IPS DF 6.9 (cell line): ENCODE data around the gene ADGRL3.

ENCODE experiments used
- DNase-seq: peaks from one replicate; pipeline ENCODE4 v3.0.0-alpha.2; 2013; ENCODE audit warnings: low read depth, low spot score
- H3K27ac ChIP-seq: one replicate; pipeline ENCODE4 v1.5.1; 2013; ENCODE audit warnings: low read length, control low read depth
- H3K27me3 ChIP-seq: 2 replicates; pipeline ENCODE4 v1.6.1; 2013; ENCODE audit warnings: mild to moderate bottlenecking, low read length; ENCODE audit not compliant: control insufficient read depth, insufficient read depth
- H3K36me3 ChIP-seq: 2 replicates; pipeline ENCODE4 v1.6.1; 2013; ENCODE audit warnings: low read length; ENCODE audit not compliant: control insufficient read depth, insufficient read depth
- H3K4me1 ChIP-seq: 2 replicates; pipeline ENCODE4 v1.6.1; 2013; ENCODE audit warnings: low read length; ENCODE audit not compliant: control insufficient read depth, insufficient read depth
- H3K4me3 ChIP-seq: 2 replicates; pipeline ENCODE4 v1.5.1; 2013; ENCODE audit warnings: mild to moderate bottlenecking, low read length
- H3K9me3 ChIP-seq: 2 replicates; pipeline ENCODE4 v1.6.1; 2013; ENCODE audit warnings: low read length, inconsistent platforms; ENCODE audit not compliant: control insufficient read depth, insufficient read depth
- WGBS: extraction: QIAGEN DNeasy Blood & Tissue Kit; methylation state at CpG from one replicate; pipeline ENCODE4 v1.1.7; 2013; ENCODE audit warnings: mixed read lengths, missing lambda C conversion rate; ENCODE audit not compliant: insufficient read length, insufficient coverage; 5-methylcytosine and 5-hydroxymethylcytosine counted together

Gene ADGRL3

DNA sequence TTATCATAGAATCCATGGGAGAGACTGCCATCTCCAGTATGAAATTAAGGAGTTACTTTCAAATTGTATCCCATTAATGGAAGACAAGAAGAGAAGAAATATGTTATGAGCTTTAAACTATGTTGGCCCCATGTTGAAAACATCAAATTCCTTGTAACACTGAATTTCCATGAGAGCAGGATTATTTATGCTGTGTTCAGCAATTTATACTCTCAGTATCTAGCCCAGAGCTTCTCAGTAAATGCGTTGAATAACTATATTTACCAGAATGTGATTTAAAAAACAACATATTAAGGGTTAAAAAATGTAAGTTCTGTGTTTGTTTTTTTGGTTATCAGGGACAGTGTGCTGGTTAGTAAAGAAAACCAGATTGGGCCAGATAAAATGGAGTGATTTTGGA, 74.2 kb downstream of the ADGRL3 start:
- no peak for DNase-seq
- WGBS = no CpG with 5 or more reads among the region's 1 CpG
- no peaks in the 10 kb centered on the region; the same call in 1 of the 2 replicates for H3K4me1 ChIP-seq
- H3K9me3 ChIP-seq = no peaks in the 10 kb centered on the region
- H3K27me3 ChIP-seq = no peaks in the 10 kb centered on the region
- no peaks in the 10 kb centered on the region for H3K36me3 ChIP-seq
- no peak overlapping the region for H3K27ac ChIP-seq
- no peak overlapping the region for H3K4me3 ChIP-seq

DNA sequence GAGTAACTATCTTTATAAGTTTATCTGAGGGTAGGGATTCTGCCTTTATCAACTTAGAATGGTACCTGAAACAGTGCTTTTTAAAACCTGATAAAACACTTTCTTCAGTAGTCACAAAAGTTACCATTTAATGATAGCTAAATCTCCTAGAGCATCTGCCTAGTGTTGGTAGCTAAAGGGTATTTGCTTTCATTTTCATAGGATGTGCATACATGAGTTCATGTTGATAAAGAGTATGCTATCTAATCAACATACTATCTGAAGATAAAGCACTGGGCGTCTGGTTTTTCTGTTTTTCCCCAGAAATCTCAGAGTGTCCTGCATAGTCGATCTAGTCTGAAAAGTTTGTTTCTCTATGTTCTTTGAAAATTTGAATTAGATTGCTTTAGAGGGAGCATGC, 75.1 kb downstream of the ADGRL3 start:
- H3K36me3 ChIP-seq = no peaks in the 10 kb centered on the region
- no peak for DNase-seq
- no CpG with 5 or more reads among the region's 2 CpGs for WGBS
- no peaks in the 10 kb centered on the region; the same call in 1 of the 2 replicates for H3K4me1 ChIP-seq
- no peaks in the 10 kb centered on the region for H3K9me3 ChIP-seq
- no peak overlapping the region for H3K4me3 ChIP-seq
- no peak overlapping the region for H3K27ac ChIP-seq
- no peaks in the 10 kb centered on the region for H3K27me3 ChIP-seq

DNA sequence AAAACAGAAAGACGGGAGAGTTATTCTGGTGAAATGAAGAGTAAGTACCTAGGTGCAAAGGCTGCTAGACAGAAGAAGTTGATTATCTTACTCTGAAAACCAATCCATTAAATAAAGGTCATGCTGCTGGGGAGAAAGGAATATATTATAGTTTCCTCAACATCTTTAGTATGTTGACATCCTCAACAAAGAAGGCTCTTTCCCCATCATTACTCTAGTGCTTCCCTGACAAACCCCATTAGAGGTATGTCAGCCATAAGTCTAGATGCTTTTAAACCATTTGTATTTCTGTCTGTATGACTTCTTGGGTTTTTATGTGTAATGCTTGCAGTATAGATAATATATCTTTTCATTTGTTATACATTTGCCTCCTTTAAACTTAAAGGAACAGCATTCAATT, 75.9 kb downstream of the ADGRL3 start:
- Histone ChIP-seq H3K27ac (no peak overlapping the region), H3K4me1 (no peaks in the 10 kb centered on the region; the same call in 1 of the 2 replicates), H3K36me3 (no peaks in the 10 kb centered on the region), H3K27me3 (no peaks in the 10 kb centered on the region), H3K4me3 (no peak overlapping the region), H3K9me3 (no peaks in the 10 kb centered on the region)
- DNase-seq = no peak
- WGBS = no CpG with 5 or more reads among the region's 1 CpG

DNA sequence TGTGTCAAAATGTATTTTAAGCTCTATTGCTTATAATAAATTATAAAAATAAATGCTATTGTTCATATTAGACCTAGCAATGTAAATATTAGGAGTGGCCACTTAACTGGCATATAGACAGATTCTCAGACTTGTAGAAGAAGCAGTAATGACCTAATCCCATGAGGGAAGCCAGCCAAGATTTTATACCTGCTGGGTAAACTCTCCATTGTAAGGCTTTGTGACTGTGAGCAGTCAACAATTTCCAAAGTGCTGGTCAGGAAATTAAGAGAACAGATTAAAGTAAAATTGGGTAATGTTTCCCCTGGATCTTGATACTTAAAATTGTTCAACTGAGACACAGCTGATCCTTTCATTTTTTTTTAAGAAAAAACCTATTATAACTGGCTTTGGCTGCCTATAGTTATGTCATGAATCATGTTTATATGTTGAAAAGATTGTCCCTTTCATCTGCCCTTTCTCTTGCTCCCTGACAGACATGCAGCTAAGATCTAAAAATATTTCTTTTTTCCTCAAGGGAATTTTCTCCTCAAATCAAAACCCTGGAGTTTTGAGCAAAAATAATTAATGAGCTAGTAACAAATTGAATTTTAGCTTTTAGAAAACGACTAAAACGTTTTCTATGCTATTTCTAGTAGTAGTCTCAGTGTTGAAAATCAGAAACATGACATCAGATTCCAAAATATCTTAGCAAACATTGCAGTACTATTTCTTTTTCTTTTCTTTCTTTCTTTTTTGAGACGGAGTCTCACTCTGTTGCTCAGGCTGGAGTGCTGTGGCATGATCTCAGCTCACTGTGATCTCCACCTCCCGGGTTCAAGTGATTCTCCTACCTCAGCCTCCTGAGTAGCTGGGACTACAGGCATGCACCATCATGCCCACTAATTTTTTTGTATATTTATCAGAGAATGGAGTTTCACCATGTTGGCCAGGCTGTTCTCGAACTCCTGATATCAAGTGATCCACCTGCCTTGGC, 77.9 kb downstream of the ADGRL3 start:
- H3K36me3 ChIP-seq = no peaks in the 10 kb centered on the region
- H3K27me3 ChIP-seq = no peaks in the 10 kb centered on the region
- no peak overlapping the region for H3K4me3 ChIP-seq
- no CpG with 5 or more reads among the region's 5 CpGs for WGBS
- H3K27ac ChIP-seq = no peak overlapping the region
- H3K9me3 ChIP-seq = no peaks in the 10 kb centered on the region
- no peaks in the 10 kb centered on the region for H3K4me1 ChIP-seq
- no peak for DNase-seq

DNA sequence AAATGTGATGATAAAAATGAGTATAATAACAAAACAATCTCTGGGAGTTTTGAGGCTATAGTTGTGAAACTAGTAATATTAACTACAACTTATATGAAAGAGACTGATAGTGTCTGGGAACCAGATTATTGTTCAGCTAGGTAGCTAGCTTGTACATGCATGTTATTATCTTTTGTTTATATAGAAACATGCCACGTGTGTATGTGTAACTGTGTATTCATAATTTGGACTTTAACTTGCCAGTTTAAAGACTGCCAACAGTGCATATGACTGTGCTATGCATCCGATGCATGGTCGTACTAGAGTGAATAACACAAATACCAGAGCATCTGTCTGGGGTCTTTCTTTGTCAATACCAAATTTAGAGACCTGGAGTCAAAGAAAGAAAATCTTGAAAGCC, 92.2 kb downstream of the ADGRL3 start:
- WGBS = no CpG with 5 or more reads among the region's 3 CpGs
- no peaks in the 10 kb centered on the region for H3K9me3 ChIP-seq
- no peak overlapping the region for H3K27ac ChIP-seq
- no peak overlapping the region for H3K4me3 ChIP-seq
- H3K4me1 ChIP-seq = peaks cover 2% of the 10 kb centered on the region; the same call in 1 of the 2 replicates
- H3K27me3 ChIP-seq = no peaks in the 10 kb centered on the region
- no peak for DNase-seq
- H3K36me3 ChIP-seq = no peaks in the 10 kb centered on the region

DNA sequence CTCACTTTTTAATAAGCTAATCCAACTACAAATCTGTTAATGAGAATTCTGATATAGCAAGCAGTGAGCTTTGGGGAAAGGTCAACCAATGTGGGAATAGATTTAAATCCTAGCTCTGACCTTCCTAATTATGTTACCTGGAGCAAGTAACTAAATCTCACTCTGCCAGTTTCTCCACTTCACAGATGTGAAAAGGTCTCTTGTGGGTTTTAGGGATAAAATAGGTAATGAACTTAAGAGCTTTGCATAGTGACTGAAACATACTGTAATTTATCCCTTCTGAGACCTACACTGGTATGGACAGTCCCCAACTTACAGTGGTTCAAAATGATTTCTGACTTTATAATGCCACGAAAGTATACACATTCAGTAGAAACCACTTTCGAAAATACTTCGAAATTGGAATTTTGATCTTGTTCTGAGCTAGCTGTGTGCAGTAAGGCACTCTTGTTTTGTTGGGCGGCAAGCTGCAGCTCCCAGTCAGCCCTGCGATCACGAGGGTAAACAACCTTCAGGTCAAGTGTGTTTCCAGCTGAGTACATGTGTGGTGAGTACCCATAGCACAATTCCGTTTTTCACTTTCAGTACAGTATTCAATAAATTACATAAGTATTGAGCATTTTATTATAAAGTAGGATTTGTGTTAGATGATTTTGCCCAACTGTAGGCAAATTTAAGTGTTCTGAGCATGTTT, 93.7 kb downstream of the ADGRL3 start:
- H3K36me3 ChIP-seq = no peaks in the 10 kb centered on the region
- no CpG with 5 or more reads among the region's 7 CpGs for WGBS
- peaks cover 2% of the 10 kb centered on the region; the same call in 1 of the 2 replicates for H3K4me1 ChIP-seq
- no peaks in the 10 kb centered on the region for H3K9me3 ChIP-seq
- H3K27me3 ChIP-seq = no peaks in the 10 kb centered on the region
- H3K27ac ChIP-seq = no peak overlapping the region
- DNase-seq = no peak
- H3K4me3 ChIP-seq = no peak overlapping the region

DNA sequence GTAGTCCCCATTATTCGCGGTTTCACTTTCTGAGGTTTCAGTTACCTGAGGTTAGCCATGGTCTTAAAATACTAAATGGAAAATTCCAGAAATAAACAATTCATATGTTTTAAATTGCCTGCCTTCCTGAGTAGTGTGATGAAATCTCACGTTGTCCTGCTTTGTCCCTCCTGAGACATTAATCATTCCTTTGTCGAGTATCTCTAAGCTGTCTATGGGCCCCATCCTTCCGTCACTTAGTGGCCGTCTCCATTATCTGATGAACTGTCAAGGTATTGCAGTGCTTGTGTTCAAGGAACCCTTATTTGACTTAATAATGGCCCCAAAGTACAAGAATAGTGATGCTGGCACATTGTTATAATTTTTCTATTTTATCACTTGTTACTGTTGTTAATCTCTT, 94.8 kb downstream of the ADGRL3 start:
- Histone ChIP-seq H3K9me3 (no peaks in the 10 kb centered on the region), H3K27ac (no peak overlapping the region), H3K36me3 (no peaks in the 10 kb centered on the region), H3K4me1 (peaks cover 2% of the 10 kb centered on the region; the same call in 1 of the 2 replicates), H3K27me3 (no peaks in the 10 kb centered on the region), H3K4me3 (no peak overlapping the region)
- WGBS = no CpG with 5 or more reads among the region's 6 CpGs
- no peak for DNase-seq

DNA sequence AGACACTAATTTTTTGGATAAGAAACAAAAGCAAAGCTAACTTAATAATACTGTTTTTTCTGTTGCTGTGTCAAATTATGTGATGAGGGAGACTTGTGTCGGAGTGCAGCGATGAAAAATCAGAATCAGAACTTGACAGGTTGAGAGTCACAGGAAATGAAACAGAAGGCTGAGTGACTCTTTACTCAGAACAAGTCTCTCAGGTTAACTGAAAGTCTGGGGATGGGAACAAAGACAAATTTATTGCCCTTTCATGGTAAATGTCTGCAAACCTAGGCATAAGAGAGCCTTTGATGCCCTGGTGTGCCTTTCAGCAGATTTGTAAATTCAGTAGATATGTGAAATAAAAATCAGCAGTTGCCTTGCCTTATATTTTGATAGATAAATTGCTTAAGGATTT, 96.0 kb downstream of the ADGRL3 start:
- WGBS = no CpG with 5 or more reads among the region's 2 CpGs
- Histone ChIP-seq H3K4me1 (peaks cover 2% of the 10 kb centered on the region; the same call in 1 of the 2 replicates), H3K36me3 (no peaks in the 10 kb centered on the region), H3K4me3 (no peak overlapping the region), H3K9me3 (no peaks in the 10 kb centered on the region), H3K27ac (no peak overlapping the region), H3K27me3 (no peaks in the 10 kb centered on the region)
- no peak for DNase-seq

DNA sequence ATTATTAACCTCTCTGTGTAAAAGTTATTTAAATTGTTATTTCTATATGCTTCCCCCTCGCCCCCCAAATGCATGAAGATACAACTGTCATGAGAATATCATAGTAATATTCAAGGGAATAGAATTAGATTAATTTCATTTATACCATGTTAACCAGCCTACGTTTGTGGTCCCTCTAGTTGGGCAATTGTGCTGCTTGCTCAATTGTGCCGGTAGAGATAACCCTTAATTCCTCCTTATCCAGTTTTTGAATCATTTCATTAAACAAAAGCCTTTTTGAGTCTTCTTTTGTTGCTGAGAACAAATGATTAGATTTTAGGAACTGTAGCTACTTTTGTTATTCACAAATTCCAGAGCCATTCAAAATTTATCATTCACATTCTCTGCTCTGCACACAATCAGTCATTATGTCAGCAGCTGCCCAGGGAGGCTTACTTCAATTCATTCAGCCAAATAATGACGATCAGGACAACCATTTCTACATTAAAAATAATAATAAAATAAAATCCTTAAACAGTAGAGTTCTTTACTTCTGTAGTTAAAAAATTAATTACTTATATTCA, 98.1 kb downstream of the ADGRL3 start:
- Histone ChIP-seq H3K36me3 (no peaks in the 10 kb centered on the region), H3K27ac (no peak overlapping the region), H3K4me1 (no peaks in the 10 kb centered on the region), H3K27me3 (no peaks in the 10 kb centered on the region), H3K9me3 (no peaks in the 10 kb centered on the region), H3K4me3 (no peak overlapping the region)
- no peak for DNase-seq
- no CpG with 5 or more reads among the region's 4 CpGs for WGBS

DNA sequence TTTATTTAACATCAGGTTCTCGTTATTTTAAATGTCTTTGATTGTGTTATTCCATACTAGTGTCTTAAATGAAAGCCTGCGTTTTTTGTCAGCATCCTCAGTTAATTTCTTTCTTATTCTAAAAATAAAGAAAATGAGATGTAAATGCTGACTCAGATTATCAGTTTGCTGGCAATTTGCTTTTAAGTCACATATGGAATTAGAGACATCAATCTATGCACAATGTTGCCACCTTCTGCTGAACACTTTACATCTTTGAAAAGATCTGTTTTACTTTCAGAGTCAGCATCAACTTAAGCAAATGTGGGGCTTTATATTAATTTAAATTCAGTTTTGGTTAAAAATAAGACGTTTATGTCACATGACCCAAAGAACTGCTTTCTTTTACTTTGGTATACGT, 99.2 kb downstream of the ADGRL3 start:
- H3K9me3 ChIP-seq = no peaks in the 10 kb centered on the region
- no peak overlapping the region for H3K27ac ChIP-seq
- H3K27me3 ChIP-seq = no peaks in the 10 kb centered on the region
- no peaks in the 10 kb centered on the region for H3K4me1 ChIP-seq
- no peaks in the 10 kb centered on the region for H3K36me3 ChIP-seq
- no peak overlapping the region for H3K4me3 ChIP-seq
- no peak for DNase-seq
- no CpG with 5 or more reads among the region's 4 CpGs for WGBS
